Measurements from ENCODE around the gene CNTN4.

DNA sequence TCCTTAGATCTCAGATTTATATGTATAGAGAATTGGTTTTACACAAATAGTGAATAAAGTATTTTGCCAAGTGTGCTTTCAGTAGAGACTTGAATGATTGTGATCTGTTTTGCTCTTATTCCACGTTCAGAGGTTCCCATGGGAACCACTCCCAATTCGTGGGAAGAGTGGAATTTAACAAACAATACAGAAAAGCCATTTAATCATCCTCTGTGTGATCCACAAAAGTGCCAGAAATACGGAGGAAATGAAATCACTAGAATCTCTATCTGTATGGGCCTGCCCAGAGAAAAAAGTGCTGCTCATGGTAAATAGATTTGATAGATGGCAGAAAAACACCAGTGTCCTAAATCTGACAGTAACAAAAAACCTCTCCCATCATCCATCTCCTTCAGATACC, 56.0 kb downstream of the CNTN4 start:
- TF ChIP-seq EP300 (IDR thresholded peaks at IDR 0.05) = no peak
- TF ChIP-seq, protein P1, sequence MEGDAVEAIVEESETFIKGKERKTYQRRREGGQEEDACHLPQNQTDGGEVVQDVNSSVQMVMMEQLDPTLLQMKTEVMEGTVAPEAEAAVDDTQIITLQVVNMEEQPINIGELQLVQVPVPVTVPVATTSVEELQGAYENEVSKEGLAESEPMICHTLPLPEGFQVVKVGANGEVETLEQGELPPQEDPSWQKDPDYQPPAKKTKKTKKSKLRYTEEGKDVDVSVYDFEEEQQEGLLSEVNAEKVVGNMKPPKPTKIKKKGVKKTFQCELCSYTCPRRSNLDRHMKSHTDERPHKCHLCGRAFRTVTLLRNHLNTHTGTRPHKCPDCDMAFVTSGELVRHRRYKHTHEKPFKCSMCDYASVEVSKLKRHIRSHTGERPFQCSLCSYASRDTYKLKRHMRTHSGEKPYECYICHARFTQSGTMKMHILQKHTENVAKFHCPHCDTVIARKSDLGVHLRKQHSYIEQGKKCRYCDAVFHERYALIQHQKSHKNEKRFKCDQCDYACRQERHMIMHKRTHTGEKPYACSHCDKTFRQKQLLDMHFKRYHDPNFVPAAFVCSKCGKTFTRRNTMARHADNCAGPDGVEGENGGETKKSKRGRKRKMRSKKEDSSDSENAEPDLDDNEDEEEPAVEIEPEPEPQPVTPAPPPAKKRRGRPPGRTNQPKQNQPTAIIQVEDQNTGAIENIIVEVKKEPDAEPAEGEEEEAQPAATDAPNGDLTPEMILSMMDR (IDR thresholded peaks at IDR 0.05) = no peak

All from ovary (tissue), 3 donors.